Measurements from ENCODE around the gene OR52L1.
"Not testable (repeated sequence)": the region's sequence is repeated elsewhere in the genome, so short reads cannot be mapped to it uniquely, and the experiment has no call there.

The OR52L1 gene

DNA sequence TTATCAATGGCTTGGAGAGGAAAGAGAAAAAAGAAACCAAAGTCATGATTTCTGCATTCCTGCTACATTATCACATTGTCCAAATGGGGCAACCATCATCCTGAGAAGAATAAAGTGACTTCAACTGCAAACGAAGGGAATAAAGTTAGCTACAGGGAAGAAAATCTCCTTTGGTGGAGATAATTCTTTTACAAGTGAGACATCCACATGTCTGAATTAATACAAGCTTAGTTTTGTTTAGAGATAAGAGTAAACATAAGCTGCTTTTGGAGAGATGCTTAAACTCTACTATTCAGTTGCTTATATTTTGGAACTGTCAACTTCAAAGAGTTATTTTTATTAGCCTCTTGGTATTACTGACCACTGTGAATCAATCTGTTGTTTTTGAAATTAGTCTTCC lies at the start of gene OR52L1:
Gene OR52L1, minus strand, starts transcription at position 101 of the 400 bp plus-strand sequence. Its CDS starts 55 bp downstream, at position 46.
- no peak for DNase-seq (ENCODE audit: low read depth in 2 of 2)

DNA sequence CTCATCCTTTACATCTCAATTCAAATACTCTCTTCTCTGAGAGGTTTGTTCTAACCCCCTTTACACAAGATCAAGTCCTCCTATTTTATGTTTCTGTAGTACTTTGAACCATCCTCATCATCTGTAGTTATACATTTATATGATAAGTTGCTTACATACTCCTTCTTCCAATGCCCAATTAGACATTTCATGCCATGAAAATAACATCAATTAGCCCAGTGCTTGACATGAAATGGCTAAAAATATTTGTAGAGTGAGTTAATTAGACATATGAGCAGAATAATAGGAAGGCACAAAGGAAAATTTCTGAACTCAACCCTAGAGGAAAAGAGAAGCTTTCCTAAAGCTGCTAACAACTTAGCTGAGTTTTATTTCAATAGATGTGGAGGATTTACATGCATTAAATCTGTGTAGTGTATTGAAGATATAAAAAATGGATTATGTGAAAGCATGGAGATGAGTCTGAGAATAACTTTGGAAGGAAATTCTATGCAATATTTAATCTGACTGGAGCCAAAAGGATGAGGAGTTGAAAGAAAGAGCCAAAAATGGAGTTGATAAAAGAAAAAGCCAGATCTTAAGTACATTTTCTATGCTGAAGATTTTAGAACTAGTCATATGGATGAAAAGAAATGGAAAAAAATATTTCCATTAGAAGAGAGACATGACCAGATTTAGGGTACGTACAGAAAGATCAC lies 44.1 kb upstream of the OR52L1 start, which contains the start of gene OR56A1:
Gene OR56A1, minus strand, starts transcription at position 51 of the 698 bp plus-strand sequence. CDS start 3,066 bp downstream, outside the sequence.
- DNase-seq (ENCODE audit: low read depth in 2 of 2): no peak

DNA sequence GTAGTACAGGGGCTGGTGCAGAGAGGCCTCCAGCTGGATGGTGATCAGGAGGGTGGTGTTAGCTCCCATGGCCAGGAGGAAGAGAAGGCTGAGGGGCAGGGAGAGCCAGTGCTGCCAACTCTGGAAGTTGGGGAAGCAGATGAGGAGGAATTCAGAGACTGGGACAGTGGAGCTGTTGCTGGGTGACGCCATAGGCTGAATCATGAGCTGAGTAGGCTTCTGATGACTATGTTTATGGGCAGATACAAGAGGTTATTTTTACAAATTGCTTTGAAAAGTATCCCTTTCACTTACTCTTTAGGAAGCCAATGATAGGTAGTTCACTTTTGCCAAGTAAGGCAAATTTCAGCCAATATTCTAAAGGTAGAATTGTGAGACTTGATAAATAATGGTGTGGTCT lies 40.7 kb upstream of the OR52L1 start:
- no peak for DNase-seq (ENCODE audit: low read depth in 2 of 2)

DNA sequence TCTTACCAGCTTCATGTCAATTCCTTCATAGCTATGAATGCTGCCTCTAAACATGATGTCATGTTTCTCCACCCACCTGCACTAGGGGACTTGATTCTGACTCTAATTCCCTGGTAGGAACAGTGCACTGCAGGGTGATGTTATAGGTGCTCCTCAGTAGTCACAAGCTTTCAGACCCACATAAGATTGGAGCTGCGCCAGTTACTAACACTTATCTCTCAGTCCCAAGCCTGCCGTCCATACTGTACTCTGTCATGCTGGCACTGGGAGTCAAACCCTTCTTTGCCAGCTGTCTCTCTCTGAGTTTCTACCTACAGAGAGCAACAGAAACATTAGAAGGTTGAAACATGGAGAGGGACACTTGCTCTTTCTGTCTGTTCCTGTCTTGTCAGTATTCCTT lies 38.3 kb upstream of the OR52L1 start:
- DNase-seq (ENCODE audit: low read depth in 2 of 2): no peak

DNA sequence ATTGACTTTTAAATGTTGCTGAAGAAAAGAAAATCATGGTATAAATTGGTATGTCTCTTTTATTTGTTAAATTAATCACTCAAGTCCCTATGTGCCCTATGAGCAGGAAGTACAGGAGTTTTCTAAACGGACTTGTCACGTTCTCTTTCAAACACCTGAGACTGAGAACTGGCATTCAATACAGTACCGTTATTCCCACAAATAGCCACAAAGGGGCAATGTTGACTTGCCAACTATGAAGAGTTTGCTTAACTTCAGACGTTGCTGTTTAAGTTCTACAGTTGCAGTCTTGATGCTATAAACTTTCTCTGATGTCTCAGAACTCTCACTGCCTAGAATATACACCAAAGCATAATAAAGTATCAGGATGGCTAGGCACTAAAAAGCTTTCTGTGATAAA lies 36.2 kb upstream of the OR52L1 start:
- no peak for DNase-seq (ENCODE audit: low read depth in 2 of 2)

DNA sequence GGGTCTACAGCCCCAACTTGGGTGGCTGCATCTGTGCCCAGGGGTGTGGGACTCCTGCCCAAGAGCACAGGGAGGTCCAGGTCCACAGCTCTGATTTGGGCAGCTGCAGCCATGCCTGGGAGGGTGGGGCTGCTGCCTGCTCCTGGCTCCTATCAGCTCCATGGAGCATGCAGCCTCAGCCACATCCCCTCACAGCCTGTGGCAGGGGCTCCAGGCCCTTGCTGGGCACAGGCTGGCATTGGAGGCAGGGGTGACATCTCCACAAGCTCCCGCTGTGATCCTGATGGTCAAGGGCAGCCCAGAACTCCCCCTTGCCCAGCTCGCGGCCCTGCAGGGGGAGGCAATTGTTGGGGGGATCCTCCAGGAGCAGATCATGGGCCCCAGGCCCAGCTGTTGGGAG lies 26.3 kb upstream of the OR52L1 start:
- DNase-seq (ENCODE audit: low read depth in 2 of 2): no peak

DNA sequence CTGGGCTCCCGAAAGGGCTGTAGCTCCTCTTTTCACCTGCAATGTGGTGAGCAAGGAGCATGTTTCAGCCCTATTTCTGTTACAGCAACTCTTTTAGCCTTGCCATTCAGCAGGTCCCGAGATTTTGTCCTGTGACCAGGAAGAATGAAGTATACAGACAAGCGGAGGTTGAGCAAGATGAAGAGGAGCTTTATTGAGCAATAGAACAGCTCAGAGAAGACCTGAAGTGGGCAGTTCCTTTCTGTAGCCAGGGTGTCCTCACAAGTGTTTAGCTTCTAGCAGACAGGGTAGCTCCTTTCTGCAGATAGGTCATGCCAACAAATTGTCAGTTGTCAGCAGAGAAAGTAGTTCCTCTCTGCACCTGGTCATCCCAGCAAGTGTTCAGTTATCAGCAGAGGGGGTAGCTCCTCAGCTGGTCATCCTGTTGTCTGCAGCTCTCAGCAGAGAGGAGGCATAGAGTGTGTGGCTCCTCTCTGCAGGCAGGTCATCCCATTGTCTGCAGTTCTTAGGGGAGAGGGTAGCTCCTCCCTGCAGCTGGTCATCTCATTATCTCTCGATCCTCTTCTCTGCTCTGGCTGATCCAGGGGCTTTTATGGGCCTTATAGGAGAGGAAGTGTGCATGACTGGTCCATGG lies 25.4 kb upstream of the OR52L1 start:
- no peak for DNase-seq (ENCODE audit: low read depth in 2 of 2)

DNA sequence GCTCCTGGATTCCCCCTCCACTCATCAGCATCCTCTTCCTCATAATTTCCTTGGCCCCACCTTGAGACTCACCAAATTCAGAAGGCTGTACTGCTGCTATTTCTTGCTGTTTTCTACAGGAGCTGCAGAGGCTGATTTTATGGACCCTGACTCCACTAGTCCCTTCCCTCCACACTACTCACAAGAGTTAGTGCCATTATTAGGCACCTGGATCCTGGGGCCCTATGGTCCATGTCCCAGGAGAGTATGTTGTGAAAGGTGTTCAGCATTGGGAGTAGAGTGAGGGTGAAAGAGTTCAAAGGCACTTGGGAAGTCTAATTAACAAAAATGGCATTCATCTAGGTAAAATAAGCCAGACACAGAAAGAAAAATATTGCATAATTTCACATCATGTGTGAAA lies 20.1 kb upstream of the OR52L1 start, which contains the start of gene OR56A4:
Gene OR56A4, minus strand, starts transcription at position 101 of the 400 bp plus-strand sequence. CDS start 3,954 bp downstream, outside the sequence.
- no peak for DNase-seq (ENCODE audit: low read depth in 2 of 2)

DNA sequence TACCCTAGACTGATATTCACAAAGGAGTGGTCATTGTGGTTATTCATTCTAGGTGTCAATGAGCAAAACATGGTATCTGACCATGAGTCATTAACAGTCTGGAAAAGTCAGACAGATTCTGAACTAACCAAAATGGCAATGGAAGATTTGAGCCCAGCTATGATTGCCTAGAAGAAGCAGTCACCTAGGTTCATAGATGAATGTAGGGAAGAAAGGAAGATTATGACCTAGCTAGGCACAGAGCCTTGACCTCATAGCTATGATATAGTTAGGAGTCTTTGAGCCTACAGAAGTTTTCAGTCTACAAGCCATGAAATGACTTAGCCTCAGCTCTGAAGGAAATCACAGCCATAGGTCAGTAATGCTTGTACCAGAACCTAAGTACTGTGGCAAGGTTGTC lies 19.6 kb upstream of the OR52L1 start:
- DNase-seq (ENCODE audit: low read depth in 2 of 2): no peak

DNA sequence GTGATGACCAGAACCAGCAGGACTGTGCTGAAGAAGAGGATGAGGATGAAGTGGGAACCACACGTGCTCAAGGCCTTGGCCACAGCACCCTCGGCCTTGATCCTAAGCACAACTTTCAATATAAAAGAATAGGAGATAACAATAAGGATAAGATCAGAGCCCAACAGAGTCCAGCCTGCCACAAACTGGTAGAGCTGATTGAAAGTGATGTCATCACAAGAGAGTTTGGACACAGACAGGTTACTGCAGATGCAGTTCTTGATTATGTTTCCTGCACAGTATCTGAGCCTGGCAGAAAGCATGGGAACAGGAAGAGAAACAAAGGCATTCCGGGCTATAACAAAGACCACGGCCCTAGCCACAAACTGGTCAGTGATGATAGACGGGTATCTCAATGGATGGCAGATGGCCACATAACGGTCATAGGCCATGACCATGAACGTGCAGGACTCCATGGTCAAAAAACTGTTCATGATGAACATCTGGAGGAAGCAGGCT lies 15.5 kb upstream of the OR52L1 start:
- no peak for DNase-seq (ENCODE audit: low read depth in 2 of 2)

DNA sequence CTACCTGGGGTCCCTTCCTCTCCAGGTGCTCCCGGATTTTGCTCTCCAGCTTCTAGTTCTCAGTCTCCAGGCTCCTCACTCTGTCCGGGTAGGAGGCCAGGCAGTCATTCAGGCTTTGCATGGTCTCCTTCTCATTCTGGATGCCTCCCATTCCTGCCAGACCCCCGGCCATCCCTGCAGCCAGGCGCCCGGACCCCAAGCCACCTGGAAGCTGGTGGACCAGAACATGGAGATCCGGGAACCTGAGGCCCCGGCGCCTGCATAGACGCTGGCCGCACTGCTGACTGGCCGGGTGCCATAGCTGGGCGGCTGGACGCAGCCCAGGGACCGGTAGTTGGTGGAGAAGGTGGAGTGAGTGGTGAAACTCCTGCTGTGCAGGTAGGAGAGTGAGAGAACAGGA lies 8.0 kb upstream of the OR52L1 start:
- DNase-seq (ENCODE audit: low read depth in 2 of 2): no peak

DNA sequence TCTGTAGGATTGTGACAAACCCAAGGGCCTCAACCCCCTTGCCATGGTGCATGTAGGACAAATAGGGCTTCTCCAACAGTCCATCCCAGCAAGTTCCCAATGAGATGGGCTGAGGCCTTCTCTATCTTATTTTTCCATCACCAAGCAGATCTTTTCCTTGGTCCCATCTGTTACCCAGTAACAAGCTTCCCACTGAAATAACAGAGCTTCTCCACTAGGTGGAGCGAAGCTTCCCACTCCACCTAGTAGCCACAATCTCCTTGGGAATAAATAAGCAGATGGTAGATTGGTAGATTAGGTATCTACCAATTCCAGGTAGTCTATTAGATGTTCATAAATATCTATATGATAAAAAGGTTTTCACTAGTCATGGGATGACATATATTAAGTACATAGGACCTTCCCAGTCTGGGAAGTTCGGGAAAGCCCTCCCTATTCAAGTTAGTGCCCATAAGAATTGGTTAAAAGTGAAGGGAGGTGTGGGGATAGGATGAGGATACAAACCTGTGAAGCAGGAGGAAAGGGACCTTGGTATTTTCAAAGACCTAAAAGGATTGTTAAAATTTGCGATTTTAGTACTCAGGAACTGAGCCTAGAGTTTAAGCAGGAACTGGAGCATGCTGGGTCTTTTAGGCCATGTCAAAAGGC lies 5.9 kb upstream of the OR52L1 start:
- no peak for DNase-seq (ENCODE audit: low read depth in 2 of 2)

DNA sequence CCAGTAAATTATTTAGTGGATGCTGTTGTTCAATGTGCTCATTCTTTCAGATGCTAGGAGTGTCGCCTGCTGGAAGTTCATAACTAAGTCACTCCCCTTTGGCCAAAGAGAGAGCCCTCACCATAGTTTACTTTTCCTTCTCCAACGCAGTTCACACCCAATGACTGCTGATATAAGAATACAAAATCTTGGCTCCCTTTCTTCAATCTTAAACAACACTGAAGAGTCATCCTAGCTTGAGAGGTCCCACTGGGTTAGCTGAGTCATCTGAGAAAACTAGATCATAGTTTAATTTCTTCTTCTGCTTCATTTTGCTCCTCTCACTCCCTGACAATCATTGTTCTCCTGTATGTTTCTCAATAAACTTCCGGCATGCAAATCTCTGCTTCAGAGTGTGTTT lies 5.4 kb upstream of the OR52L1 start:
- no peak for DNase-seq (ENCODE audit: low read depth in 2 of 2)

DNA sequence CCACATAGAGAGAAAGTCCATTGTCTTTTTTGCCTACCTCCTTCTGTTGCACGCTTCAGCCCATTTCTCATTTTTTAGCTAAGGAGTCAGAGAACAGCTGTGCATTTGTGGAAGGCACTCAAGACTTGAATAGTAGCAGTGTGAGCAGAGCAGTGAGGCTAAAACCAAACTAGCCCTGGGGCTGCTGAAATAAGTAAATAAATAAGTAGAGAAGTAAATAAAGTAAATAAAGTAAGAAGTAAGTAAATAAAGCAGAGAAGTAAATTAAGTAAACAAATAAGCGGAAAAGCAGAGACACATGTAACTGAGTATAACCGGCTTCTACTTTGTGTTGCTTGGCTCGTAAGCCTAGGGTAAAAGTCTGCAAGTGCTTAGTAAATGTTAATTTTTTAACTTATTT lies 2.4 kb upstream of the OR52L1 start:
- no peak for DNase-seq (ENCODE audit: low read depth in 2 of 2)

DNA sequence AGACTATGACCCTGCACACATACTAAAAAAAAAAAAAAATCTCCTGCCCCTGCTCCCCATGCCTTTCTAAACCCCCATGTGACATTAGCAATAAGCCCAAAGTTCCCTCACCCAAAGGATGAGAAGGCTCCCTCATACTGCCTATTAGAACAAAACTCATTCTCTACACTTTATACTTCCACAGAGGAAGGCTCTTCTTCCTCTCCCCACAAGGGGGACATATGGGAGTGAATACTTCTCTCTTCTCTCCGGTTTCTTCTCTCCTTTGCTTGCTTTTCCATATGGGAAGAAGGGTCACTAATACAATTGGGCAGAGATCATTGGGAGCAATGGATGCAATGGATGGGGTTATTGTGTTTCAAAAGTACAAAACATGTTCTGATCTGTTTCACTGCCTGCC lies 3.3 kb downstream of the OR52L1 start:
- no peak for DNase-seq (ENCODE audit: low read depth in 2 of 2)

DNA sequence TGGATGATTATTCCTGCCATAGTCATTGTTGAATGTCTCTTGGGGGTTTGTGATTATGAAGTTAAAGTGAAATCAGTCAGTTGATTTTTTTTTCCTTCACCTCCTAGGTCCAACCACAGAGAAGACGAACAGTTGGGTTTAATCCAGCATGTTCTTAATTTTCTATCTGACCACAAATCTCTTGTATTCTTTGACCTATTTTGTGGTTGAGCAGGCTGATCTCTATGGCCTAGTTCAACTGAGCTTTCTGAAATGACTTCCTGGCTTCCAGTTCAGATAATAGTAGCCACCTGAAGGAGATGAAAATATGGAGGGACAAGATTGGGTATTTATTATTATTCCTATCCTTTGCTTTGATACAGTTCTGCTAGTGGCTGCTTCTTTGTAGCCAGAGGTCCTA lies 13.3 kb downstream of the OR52L1 start:
- DNase-seq (ENCODE audit: low read depth in 2 of 2): no peak

DNA sequence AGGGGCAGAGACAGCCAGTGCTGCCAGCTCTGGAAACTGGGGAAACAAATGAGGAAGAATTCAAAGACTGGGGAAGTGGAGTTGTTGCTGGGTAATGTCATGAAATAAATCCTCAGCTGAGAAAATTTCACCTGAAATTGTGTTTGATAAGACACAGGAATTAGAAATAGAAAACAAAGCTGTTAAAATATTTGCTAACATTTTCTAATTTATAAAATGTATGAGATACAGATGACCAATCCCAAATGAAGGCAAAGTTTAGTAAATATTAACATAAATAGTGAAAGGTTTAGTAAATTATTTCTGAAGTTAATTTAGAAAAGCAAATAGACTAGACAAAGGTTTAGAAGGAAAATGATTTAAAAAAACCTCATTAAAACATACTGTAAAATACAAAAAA lies 18.4 kb downstream of the OR52L1 start, which contains the start of gene OR56A5:
Gene OR56A5, minus strand, starts transcription at position 101 of the 400 bp plus-strand sequence. Its CDS starts 0 bp downstream, at position 101.
- no peak for DNase-seq (ENCODE audit: low read depth in 2 of 2)

DNA sequence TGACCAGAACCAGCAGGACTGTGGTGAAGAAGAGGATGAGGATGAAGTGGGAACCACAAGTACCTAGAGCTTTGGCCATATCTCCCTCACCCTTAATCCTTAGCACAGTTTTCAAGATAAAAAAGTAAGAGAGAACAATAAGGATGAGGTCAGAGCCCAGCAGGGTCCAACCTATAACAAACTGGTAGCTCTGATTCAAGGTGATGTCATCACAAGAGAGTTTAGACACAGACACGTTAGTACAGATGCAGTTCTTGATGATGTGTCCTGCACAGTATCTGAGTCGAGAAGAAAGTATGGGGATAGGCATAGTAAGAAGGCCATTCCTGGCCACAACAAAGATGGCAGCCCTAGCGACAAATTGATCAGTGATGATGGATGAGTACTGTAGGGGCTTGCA lies 19.1 kb downstream of the OR52L1 start:
- no peak for DNase-seq (ENCODE audit: low read depth in 2 of 2)

DNA sequence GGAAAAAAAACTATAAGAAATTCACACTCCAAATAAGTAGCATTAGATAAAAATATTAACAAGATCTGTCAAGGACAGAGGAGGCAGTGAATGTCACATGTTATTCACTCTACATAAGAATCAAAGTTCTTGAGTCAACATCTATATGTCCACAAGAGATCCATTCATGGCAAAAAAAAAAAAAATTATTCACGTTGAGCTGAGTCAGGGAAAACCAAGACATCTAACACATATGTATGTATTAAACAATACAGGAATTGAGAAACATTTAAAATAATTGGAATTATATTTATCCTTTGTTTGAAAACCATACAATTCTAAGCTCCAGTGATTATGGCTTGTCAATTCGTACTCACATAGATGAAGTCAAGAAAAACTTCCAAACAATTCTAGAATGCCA lies 19.8 kb downstream of the OR52L1 start:
- DNase-seq (ENCODE audit: low read depth in 2 of 2): no peak

DNA sequence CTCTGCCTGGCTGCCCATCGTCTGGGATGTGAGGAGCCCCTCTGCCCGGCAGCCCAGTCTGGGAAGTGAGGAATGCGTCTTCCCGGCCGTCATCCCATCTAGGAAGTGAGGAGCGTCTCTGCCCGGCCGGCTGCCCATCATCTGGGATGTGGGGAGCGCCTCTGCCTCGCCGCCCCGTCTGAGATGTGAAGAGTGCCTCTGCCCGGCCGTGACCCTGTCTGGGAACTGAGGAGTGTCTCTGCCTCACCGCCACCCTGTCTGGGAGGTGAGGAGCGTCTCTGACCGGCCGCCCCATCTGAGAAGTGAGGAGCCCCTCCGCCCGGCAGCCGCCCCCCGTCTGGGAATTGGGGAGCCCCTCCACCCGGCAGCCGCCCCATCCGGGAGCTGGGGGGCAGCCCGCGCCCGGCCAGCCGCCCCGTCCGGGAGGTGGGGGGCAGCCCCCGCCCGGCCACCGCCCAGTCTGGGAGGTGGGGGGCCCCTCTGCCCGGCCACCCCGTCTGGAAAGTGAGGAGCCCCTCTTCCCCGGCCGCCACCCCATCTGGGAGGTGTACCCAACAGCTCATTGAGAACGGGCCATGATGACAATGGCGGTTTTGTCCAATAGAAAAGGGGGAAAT lies 26.0 kb downstream of the OR52L1 start:
- DNase-seq (ENCODE audit: low read depth in 2 of 2): not testable (repeated sequence)

DNA sequence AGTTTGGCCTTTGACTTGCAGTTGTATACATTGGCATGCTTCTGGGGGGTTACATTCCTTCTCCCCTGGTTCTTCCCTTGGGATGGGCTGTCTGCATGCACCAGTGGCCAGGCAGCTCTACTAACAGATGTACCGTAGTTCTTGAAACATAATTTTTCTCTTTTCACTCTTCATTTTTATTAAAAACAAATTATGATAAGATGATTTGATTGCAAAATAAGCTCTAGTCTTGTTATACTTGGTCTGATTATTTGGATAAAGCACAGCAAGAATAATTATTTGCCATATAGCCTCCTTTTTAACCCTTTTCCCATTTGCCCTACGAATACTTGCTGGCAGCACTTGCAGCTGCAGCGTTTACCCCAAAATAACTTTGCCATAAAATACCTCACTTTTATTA lies 31.2 kb downstream of the OR52L1 start:
- no peak for DNase-seq (ENCODE audit: low read depth in 2 of 2)

DNA sequence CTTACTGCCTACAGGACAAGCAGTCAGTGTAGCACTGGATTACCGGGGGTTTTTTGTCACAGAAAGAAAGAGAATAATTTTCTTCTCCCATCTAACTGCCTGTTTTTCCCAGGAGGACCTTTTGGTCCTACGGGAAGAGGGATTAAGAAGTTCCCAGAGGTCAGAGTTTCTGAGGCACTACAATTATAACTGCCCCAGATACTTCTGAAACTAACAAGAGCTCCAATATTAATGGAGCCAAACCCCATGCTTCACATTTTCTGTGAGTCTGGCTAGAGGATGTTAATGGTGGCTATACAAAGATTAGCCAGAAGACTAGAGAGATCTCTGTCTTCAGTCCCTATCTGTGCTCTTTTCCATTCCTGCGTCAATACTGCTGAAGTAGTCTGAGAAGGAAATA lies 44.8 kb downstream of the OR52L1 start, which contains the start of gene OR56A3:
Gene OR56A3, plus strand, starts transcription at position 301 of the 400 bp plus-strand sequence. CDS start 5,096 bp downstream, outside the sequence.
- DNase-seq (ENCODE audit: low read depth in 2 of 2): no peak
